GM20431 (cell line): ENCODE data around the gene EEF2.

Experiments used
- in situ Hi-C: fragments of 300-500 bp; cut with MseI, MboI; formaldehyde crosslinking; loops from one replicate; pipeline ENCODE4 v1.15.0; 2020; ENCODE audit warnings: low sequenced_read_pairs; ENCODE audit not compliant: unreplicated experiment

EEF2 gene

DNA sequence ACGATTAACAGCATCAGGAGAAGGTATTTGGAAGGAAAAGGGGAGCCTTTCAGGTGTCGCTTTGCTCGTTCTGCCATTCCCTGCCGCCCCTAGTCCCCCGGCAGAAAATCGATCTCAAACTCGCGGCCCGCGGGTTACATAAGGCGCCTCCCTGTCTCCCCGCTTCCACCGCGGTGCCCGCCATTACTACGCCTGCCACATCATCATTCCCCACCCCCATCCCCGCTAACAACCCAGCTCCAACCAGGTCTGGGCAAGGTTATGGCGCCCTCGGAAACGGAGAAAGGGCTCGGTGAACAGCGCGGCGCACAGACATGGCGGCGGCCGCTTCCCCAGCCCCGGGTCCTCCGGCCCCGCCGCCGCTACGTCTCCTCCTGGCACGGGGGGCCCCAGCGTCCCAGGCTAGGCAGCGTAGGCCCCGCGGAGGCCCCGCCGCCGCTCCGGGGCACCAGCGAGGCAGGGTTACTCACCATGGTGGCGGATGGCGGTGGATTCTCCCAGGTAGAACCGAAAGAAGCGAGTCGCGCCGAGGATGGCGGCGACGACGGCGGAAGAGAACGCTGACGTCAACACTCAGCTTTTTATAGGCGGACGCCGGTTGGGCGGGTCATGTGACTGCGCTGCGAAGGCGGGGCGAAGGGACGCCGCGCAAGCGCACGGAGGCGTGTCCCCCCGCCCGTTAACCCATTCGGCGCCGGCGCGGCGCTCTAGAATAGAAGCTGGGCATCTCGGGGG, at the start of gene EEF2:
Gene EEF2, minus strand, starts transcription at position 556 of the 735 bp plus-strand sequence. Its CDS starts 83 bp downstream, at position 473.
- in situ Hi-C loops, result no loop called here

DNA sequence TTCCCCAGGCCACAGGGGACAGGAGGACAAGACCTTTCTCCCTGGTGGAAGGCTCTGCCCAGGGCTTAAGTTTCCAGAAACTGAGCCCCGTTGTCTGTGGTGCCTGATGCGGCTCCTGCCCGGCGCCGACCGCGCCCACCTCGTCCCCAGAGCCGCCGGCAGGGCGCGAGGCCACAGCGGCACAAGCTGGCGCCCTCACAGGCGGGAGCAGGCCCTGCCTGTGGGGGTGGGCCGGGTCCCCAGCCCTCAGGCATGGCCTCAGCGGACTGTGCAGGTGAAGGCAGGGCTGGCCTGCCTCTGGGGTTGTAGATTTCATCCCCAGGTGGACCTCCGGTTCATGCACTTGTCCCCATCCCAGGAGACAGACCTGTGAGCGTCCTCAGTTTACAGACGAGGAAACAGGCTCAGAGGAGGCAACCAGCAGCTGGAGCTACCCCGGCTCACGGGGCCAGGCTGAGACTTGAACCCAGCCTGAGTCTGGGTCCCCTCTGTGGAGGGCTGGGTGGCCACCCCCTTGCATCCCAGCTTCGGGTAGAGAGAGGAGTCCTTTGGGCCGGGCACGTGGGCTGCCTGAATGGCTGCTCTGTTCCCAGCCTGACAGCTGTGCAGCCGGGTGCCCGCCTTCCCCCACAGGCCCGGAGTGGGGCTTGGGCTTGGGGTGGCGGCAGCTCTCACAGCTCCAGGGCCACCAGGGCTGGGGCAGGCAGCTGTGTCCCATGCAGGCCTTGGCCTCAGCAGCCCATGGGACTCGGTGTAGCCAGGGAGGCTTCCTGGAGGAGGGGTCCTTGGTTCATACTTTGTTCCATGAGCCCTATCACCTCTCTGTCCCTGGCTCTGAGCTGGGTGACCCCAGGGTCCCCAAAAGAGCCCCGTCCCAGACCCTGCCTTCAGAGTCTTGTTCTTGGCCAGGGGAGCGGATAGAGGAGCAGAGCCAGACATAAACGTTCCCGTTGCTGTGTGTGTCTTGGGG, 49.1 kb upstream of the EEF2 start:
- in situ Hi-C loops, result no loop called here

- in situ Hi-C loops, result no loop called here
These were observed 48.0 kb upstream of the EEF2 start for GRCh38 chr19:4033028-4033956.

DNA sequence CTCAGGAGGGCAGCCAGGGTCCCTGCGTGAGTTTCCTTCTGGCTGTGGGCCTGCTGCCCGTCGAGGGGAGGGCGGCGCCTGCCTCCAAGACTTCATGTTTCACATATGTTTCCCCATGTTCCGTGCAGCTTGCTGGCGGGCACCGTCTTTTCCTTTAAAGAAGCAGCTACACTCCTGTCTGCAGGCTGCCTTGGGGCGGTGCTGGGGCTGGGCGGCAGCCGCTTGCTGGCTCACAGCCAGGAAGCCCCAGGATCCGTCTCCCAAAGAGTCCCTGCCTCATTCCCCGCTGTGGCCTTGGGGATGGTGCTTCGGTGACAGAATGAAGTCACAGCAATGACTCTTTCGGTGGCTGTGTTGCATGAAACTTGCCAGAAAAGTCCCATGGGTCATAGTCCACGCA, 47.2 kb upstream of the EEF2 start:
- in situ Hi-C loops, result no loop called here

GRCh38 chr19:4031420-4031819, 46.2 kb upstream of the EEF2 start:
- in situ Hi-C loops, result no loop called here

- in situ Hi-C loops, result no loop called here
These were observed 45.7 kb upstream of the EEF2 start for GRCh38 chr19:4030981-4031380.

DNA sequence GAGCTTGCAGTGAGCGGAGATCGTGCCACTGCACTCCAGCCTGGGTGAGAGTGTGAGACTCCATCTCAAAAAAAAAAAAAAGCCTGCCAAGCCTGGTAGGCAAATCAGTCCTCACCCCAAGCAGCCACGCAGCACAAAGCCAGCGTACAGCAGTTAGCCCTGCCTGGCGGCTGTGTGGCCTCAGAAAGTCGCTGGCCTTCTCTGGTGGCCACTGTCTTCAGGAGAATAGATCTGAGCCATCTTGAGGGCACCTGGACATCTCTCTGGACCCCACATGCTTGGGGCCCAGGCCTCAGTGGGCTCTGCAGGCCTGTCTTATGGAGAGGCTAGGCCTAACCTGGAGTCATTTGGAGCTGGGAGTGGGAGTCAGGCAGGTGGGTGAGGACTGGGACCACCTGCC, 45.3 kb upstream of the EEF2 start:
- in situ Hi-C loops, result no loop called here

- in situ Hi-C loops, result no loop called here
These were observed 44.0 kb upstream of the EEF2 start for GRCh38 chr19:4029247-4029614.

DNA sequence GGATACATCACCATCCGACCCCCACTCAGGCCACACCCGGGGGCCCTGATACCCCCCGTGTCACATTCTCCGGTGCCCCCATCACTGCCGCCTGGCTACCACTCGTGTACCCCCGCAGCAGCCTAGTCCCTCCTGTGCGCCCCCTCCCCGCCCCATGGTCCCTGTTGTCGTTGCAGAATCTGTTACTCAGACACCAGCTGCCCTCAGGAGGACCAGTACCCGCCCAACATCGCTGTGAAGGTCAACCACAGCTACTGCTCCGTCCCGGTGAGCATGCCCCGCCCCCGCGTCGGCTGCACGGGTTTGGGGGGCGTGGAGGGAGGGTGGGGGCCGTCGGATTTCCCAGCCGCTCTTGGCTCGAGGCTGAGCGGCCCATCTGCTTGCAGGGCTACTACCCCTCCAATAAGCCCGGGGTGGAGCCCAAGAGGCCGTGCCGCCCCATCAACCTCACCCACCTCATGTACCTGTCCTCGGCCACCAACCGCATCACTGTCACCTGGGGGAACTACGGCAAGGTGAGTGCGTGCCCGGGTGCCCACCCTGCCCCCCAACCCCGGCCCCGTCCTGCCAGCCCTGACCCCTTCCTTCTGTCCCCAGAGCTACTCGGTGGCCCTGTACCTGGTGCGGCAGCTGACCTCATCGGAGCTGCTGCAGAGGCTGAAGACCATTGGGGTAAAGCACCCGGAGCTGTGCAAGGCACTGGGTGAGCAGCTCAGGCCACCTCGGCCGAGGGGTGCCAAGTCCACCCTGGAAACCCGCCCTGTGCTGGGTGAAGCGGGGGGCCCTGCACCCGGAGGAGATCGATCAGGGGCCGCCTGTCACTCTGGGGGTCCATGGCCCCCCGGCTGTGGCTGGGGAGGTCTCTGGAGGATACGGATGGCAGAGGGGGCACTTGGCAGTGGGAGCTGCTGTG, 43.3 kb upstream of the EEF2 start:
- in situ Hi-C loops, result no loop called here

DNA sequence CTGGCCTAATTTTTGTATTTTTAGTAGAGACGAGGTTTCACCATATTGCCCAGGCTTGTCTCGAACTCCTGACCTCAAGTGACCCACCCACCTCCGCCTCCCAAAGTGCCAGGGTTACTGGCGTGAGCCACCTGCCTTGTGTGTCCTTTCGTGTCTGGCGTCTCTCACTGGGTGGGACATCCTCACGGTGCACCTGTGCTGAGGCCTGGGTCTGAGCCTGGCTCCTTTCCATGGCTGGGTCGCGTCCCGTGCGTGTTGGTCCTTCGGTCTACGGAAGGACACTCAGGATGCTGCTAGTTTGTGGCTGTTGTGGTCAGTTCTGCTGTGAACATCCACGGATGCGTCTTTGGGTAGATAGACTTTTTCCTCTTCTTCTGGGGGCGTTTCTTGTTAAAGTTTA, 41.9 kb upstream of the EEF2 start:
- in situ Hi-C loops, result no loop called here

- in situ Hi-C loops, result no loop called here
These were observed 40.1 kb upstream of the EEF2 start for GRCh38 chr19:4025317-4025716.

GRCh38 chr19:4023600-4024398, 38.5 kb upstream of the EEF2 start:
- in situ Hi-C loops, result no loop called here

DNA sequence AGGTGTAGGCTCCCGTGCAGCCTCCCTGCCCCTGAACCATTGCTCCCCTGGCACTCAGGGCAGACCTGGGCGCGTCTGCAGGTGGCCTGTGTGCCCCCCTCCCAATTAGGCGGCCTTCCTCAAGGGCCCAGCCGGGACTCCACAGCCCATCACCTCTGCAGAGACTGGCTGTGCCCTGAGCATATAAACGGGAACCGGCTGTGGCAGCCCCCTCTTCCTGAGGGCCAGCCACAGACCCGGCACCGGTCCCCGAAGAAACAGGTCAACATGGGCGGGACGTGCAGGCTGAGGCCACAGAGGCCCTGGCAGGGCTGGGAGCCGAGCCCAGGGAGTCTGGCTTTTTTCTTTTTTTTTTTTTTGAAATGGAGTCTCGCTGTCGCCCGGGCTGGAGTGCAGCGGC, 34.3 kb upstream of the EEF2 start:
- in situ Hi-C loops, result no loop called here

- in situ Hi-C loops, result no loop called here
These were observed 33.7 kb upstream of the EEF2 start for GRCh38 chr19:4018775-4019504.

GRCh38 chr19:4018140-4018613, 32.9 kb upstream of the EEF2 start:
- in situ Hi-C loops, result no loop called here

DNA sequence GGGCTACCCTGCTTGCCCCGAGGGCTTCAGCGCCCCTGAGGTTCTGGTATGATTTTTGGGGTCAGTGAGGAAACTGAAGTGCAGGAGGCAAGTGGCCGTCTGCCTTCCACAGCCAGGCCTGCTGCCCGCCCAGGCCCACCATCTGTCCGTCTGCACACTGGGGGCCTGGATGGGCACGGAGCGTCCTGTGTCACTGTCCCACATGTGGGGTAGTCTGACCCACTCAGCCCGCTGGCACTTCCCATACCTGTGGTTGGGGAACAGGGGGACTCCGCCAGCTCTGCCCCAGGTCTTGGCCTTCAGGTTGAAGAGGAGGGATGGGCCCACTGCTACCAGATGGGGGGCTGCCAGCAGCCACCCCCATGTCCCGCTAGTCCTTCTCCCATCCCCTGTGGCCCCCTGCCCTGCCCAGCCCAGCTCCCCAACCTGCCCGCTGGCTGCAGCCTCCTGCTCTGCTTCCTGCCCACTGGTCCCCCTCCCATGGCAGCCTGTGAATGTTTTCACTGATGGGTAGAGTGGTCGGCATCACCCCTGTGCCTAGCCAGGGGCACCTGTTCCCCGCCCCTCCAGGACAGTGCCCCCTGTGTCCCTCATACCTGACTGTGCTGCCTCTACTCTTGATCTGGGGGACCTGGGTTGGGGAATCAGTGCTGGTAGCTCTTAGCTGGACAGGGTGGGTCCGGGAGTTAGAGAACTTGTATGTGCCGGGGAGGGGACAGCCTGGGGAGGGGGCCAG, 31.8 kb upstream of the EEF2 start:
- in situ Hi-C loops, result no loop called here

DNA sequence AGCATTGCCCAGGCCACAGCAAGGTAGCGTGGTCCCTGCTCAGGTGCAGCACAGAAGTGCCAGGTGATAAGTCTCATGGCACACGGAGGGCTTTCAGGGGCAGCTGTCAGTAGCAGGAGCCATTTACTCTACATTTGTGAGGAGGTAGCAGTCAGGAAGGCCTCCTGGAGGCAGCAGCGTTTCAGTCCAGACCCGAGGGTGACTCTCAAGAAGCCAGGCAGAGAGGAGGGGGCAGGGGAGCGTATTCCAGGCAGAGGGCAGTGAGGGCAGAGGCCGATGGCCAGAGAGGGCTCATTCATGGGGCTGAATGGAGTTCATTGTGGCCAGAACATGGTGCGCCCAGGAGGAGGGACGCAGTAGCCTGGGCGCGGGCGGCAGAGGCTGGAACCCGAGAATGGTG, 31.2 kb upstream of the EEF2 start:
- in situ Hi-C loops, result no loop called here
